SW480 (cell line): ENCODE data around the gene TRIM41.
"Not testable (repeated sequence)": the region's sequence is repeated elsewhere in the genome, so short reads cannot be mapped to it uniquely, and the experiment has no call there.

Experiments
- DNase-seq: peaks from one replicate; pipeline ENCODE4 v3.0.0-alpha.2; 2016; ENCODE audit warnings: low spot score

The TRIM41 gene

GRCh38 chr5:181255836-181256578 is 32.9 kb downstream of the TRIM41 start:
- DNase-seq, result no peak

- no peak for DNase-seq
Measured at GRCh38 chr5:181258576-181258975, 35.5 kb downstream of the TRIM41 start.

GRCh38 chr5:181259283-181259682 is 36.2 kb downstream of the TRIM41 start:
- no peak for DNase-seq

GRCh38 chr5:181259974-181260719 is 37.1 kb downstream of the TRIM41 start:
- no peak for DNase-seq

GRCh38 chr5:181260720-181261319 is 37.7 kb downstream of the TRIM41 start, which contains the start of gene TRIM52:
TRIM52 (minus strand) TSS chr5:181261143; CDS start chr5:181260813, 330 bp downstream.
- peak; percentile 96 for DNase-seq

GRCh38 chr5:181261320-181262049 is 38.4 kb downstream of the TRIM41 start:
- peak; percentile 78 for DNase-seq

- no peak for DNase-seq
Measured at GRCh38 chr5:181263633-181264032, 40.6 kb downstream of the TRIM41 start.

GRCh38 chr5:181265092-181265671 is 42.1 kb downstream of the TRIM41 start:
- no peak for DNase-seq

GRCh38 chr5:181267291-181267904 is 44.3 kb downstream of the TRIM41 start:
- DNase-seq, result not testable (repeated sequence)

GRCh38 chr5:181267907-181268306 is 44.8 kb downstream of the TRIM41 start:
- not testable (repeated sequence) for DNase-seq

- DNase-seq, result no peak
Measured at GRCh38 chr5:181271081-181271480, 48.0 kb downstream of the TRIM41 start.

GRCh38 chr5:181273433-181273744 is 50.3 kb downstream of the TRIM41 start:
- not testable (repeated sequence) for DNase-seq

GRCh38 chr5:181280251-181280762 is 57.2 kb downstream of the TRIM41 start:
- DNase-seq, result no peak

- no peak for DNase-seq
Measured at GRCh38 chr5:181281077-181281983, 58.2 kb downstream of the TRIM41 start.

GRCh38 chr5:181281984-181282316 is 58.9 kb downstream of the TRIM41 start:
- DNase-seq, result no peak

GRCh38 chr5:181282415-181282814 is 59.3 kb downstream of the TRIM41 start:
- DNase-seq, result not testable (repeated sequence)

GRCh38 chr5:181282874-181283273 is 59.8 kb downstream of the TRIM41 start:
- no peak for DNase-seq

- no peak for DNase-seq
Measured at GRCh38 chr5:181283347-181283746, 60.3 kb downstream of the TRIM41 start.

- not testable (repeated sequence) for DNase-seq
Measured at GRCh38 chr5:181283841-181284755, 61.0 kb downstream of the TRIM41 start.
